NB4 (cell line): ENCODE results near the gene ARHGAP26.
A peak's percentile ranks its signal among the peaks of the same experiment; 100 is the strongest.

ENCODE experiments used
- DNase-seq: peaks from one replicate; pipeline ENCODE4 v3.0.0; 2010; ENCODE audit warnings: low read depth
- H3K4me3 ChIP-seq: one replicate; pipeline ENCODE4 v1.5.1; 2011; ENCODE audit warnings: mild to moderate bottlenecking, low read depth, low read length, moderate library complexity
- CTCF ChIP-seq: IDR thresholded peaks from one replicate; pipeline ENCODE4 v1.5.1; 2012; ENCODE audit warnings: low read depth, low read length
- MAX ChIP-seq: IDR thresholded peaks from 2 replicates; pipeline ENCODE4 v1.6.1; 2011; ENCODE audit warnings: low read depth, low read length
- MYC ChIP-seq: IDR thresholded peaks from 2 replicates; pipeline ENCODE4 v1.6.1; 2011; ENCODE audit warnings: low read depth, low read length
- POLR2A ChIP-seq: IDR thresholded peaks from 2 replicates; pipeline ENCODE4 v1.6.1; 2011; ENCODE audit warnings: mild to moderate bottlenecking; ENCODE audit not compliant: insufficient read length; ENCODE audit errors: extremely low read depth

ARHGAP26 gene

GRCh38 chr5:143146161-143146560 lies 376.0 kb downstream of the ARHGAP26 start:
- TF ChIP-seq MAX (no peak), MYC (no peak)
- DNase-seq, result no peak
- no peak overlapping the region for H3K4me3 ChIP-seq

GRCh38 chr5:143147383-143147782 lies 377.2 kb downstream of the ARHGAP26 start:
- TF ChIP-seq POLR2A (no peak), CTCF (no peak), MAX (no peak), MYC (no peak)
- no peak for DNase-seq

GRCh38 chr5:143147902-143148301 lies 377.7 kb downstream of the ARHGAP26 start:
- TF ChIP-seq MYC (no peak), CTCF (no peak), MAX (no peak), POLR2A (no peak)
- H3K4me3 ChIP-seq, result no peak overlapping the region
- DNase-seq, result no peak

More at GRCh38 chr5:143147383-143147782, 377.2 kb downstream of the ARHGAP26 start:
- no peak overlapping the region for H3K4me3 ChIP-seq

DNA sequence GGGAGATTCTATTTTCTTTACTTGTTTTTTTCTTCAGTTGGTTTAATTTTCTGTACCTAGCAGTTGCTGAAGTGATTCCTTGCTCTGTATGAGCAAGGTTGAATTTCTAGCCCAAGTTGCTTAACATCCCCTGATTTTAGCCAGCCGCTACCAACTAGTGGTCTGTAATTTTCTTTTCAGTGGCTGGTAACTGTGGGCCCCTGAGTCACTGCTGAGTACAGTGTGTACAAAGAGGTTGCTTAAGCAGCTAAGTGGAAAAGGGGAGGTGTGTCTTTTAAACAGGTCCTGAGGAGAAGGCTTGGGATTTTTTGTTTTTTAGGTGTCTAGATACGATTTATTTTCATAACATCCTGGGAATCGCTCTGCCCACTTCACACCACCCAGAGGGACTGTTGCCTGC lies 378.6 kb downstream of the ARHGAP26 start:
- H3K4me3 ChIP-seq, result no peak overlapping the region
- DNase-seq, result peak; percentile 41
- no peak for TF ChIP-seq CTCF
- no peak for TF ChIP-seq MYC
- no peak for TF ChIP-seq MAX
- TF ChIP-seq POLR2A, result no peak

DNA sequence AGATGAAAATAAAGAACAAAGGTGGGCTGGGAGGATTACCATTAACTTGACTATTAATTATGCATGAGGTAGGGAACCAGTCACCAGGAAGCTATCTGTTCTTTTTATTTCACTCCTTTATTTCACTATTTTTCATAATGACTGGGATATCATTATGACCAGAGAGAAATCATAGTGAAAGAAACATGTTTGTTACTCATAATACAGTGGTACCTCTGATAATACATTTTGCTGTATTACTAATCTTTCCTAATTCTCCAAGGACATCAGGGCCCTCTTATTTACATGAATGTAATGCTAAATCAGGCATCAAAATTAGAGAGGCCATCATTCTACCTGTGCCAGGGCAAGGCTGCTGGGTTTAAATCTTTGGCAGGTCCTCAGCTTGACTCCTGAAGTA lies 379.6 kb downstream of the ARHGAP26 start:
- TF ChIP-seq POLR2A (no peak), MYC (no peak), CTCF (no peak), MAX (no peak)
- DNase-seq, result no peak
- H3K4me3 ChIP-seq, result no peak overlapping the region

DNA sequence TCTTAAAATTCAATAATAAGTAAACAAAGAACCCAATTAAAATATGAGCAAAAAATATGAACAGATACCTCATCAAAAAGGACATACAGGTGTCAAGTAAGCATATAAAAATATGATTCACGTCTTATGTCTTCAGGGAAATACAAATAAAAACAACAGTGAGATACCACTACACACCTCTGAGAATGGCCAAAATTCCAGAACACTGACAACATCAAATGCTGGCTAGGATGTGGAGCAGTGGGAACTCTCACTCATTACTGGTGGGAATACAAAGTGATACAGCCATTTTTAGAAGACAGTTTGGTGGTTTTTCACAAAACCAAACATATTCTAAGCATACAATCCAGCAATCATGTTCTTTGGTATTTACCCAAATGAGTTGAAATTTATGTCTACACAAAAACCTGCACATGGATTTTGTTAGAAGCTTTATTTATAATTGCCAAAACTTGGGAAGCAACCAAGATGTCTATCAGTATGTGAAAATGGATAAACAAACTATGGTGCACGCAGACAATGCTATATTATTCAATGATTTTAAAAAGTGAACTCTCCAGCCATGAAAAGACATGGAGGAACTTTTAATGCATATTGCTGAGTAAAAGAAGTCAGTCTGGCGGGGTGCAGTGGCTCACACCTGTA lies 381.0 kb downstream of the ARHGAP26 start:
- no peak for DNase-seq
- H3K4me3 ChIP-seq, result no peak overlapping the region
- no peak for TF ChIP-seq CTCF
- no peak for TF ChIP-seq POLR2A
- TF ChIP-seq MYC, result no peak
- TF ChIP-seq MAX, result no peak
